ENCODE data around the gene TOMM20.

DNA sequence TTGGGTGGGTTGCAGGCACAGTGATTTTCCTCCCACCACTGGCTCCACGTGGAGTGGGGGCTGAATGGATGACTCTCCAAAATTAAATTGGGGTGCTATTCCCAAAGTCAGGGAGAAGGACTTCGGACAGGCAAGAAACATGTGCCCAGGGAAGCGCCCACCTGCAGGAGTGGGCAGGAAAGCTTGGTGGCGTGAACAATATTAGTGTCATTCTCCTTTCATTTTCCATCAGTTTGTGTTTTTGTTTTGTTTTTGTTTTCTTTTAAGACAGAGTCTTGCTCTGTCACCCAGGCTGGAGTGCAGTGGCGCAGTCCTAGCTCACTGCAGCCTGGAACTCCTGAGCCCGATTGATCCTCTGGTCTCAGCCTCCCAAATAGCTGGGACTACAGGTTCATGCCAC lies 30.1 kb downstream of the TOMM20 start:
- no peak for TF ChIP-seq EZH2 (IDR thresholded peaks at IDR 0.05; ENCODE audit: insufficient read depth, poor library complexity, severe bottlenecking)
- no peak for TF ChIP-seq EZH2phosphoT487 (IDR thresholded peaks at IDR 0.05; ENCODE audit: insufficient read depth, low read depth)
